B cell (primary cell): ENCODE results near the gene GUCY2F. TPM values are rescaled to one million over a fixed set of nuclear protein-coding genes. Genes with fewer than 3 reads are reported as not detected.

ENCODE experiments used
- ATAC-seq: fragments of 200-7000 bp; cut with Tn5 transposase; one replicate; pipeline ENCODE4 v1.10.0; 2021; ENCODE audit warnings: low read depth, mild to moderate bottlenecking, moderate number of reproducible peaks, moderate library complexity
- CTCF ChIA-PET: fragments of 350-600 bp; sonication (Branson Sonifier 250); formaldehyde crosslinking; loops from one replicate; lab custom pipeline; 2021; ENCODE audit warnings: antibody characterized with exemption, inconsistent platforms; lab: Charles Lee
- POLR2A ChIA-PET: fragments of 350-600 bp; sonication (Branson Sonifier 250); formaldehyde crosslinking; loops from one replicate; lab custom pipeline; 2021; ENCODE audit warnings: antibody characterized with exemption; lab: Charles Lee
- DNase-seq: peaks from one replicate; pipeline ENCODE4 v3.0.0; 2013
- H2AFZ ChIP-seq: 2 replicates; pipeline ENCODE4 v1.6.1; 2012; ENCODE audit warnings: mild to moderate bottlenecking, low read depth, low read length; ENCODE audit not compliant: insufficient read depth, poor library complexity, severe bottlenecking
- H3K27ac ChIP-seq, 2 donors: 1 replicate in 1 of 2; 2 replicates in 1 of 2; pipeline ENCODE4 v1.5.1; 2012 to 2013; ENCODE audit warnings: low read length in 2 of 2, mild to moderate bottlenecking in 2 of 2, moderate library complexity in 1 of 2
- H3K27me3 ChIP-seq, 4 experiments: fragments of 200-600 bp in 1 of 4; sonication (generic) in 1 of 4; replicated peaks in 1 of 4; 1 replicate in 2 of 4; 2 replicates in 2 of 4; pipeline versions ENCODE4 v1.6.1 to v1.7.0; 2013 to 2016; ENCODE audit warnings: low read length in 3 of 4, mild to moderate bottlenecking in 2 of 4, mixed read lengths in 1 of 4, moderate library complexity in 1 of 4; ENCODE audit not compliant: insufficient read depth in 4 of 4, control insufficient read depth in 3 of 4; ENCODE audit errors: control extremely low read depth in 1 of 4
- H3K36me3 ChIP-seq, 2 experiments: replicated peaks in 1 of 2; 1 replicate in 1 of 2; 2 replicates in 1 of 2; pipeline versions ENCODE4 v1.6.1 to v1.7.1; 2013; ENCODE audit warnings: low read length in 1 of 2; ENCODE audit not compliant: insufficient read depth in 2 of 2, control insufficient read depth in 1 of 2; ENCODE audit errors: control extremely low read depth in 1 of 2, extremely low read depth in 1 of 2
- H3K4me1 ChIP-seq, 2 donors: fragments of 200-600 bp in 1 of 2; sonication (generic) in 1 of 2; 1 replicate in 1 of 2; 2 replicates in 1 of 2; pipeline versions ENCODE4 v1.5.1 to v1.6.1; 2013 to 2017; ENCODE audit warnings: low read length in 2 of 2; ENCODE audit not compliant: control insufficient read depth in 2 of 2, insufficient read depth in 2 of 2
- H3K4me2 ChIP-seq: replicated peaks from 2 replicates; pipeline ENCODE3; 2012; ENCODE audit warnings: mild to moderate bottlenecking, low read depth, low read length; ENCODE audit not compliant: poor library complexity, severe bottlenecking
- H3K4me3 ChIP-seq, 5 experiments: fragments of 200-600 bp in 1 of 5; sonication (generic) in 1 of 5; 1 replicate in 3 of 5; 2 replicates in 2 of 5; pipeline versions ENCODE4 v1.5.1 to v1.7.0; 2011 to 2016; ENCODE audit warnings: low read length in 4 of 5, mild to moderate bottlenecking in 4 of 5, low read depth in 2 of 5, control low read depth in 1 of 5, moderate library complexity in 1 of 5; ENCODE audit not compliant: insufficient read depth in 1 of 5; ENCODE audit errors: control extremely low read depth in 1 of 5, extremely low read depth in 1 of 5
- H3K79me2 ChIP-seq: fragments of 200-600 bp; sonication (generic); one replicate; pipeline ENCODE4 v1.6.0; 2016; ENCODE audit warnings: low read length; ENCODE audit not compliant: control insufficient read depth, insufficient read depth
- H3K9ac ChIP-seq: fragments of 200-600 bp; sonication (generic); 2 replicates; pipeline ENCODE4 v1.6.1; 2017; ENCODE audit warnings: mild to moderate bottlenecking, low read length, moderate library complexity
- H3K9me3 ChIP-seq, 3 donors: one replicate each; pipeline versions ENCODE4 v1.6.1 to v1.7.1; 2013; ENCODE audit warnings: low read length in 2 of 3; ENCODE audit not compliant: control insufficient read depth in 2 of 3, insufficient read depth in 1 of 3; ENCODE audit errors: control extremely low read depth in 1 of 3
- H4K20me1 ChIP-seq: 2 replicates; pipeline ENCODE4 v1.6.0; 2012; ENCODE audit warnings: mild to moderate bottlenecking, low read length; ENCODE audit not compliant: insufficient read depth, control insufficient read depth, poor library complexity, severe bottlenecking
- H3K27ac Mint-ChIP-seq: one replicate; pipeline ENCODE4 v1.8.0; 2021; ENCODE audit warnings: mixed read lengths
- H3K27me3 Mint-ChIP-seq: one replicate; pipeline ENCODE4 v1.8.0; 2021; ENCODE audit warnings: mixed read lengths
- H3K4me1 Mint-ChIP-seq: one replicate; pipeline ENCODE4 v1.8.0; 2021; ENCODE audit warnings: mixed read lengths
- H3K4me3 Mint-ChIP-seq: one replicate; pipeline ENCODE4 v1.8.0; 2021; ENCODE audit warnings: mixed read lengths
- H3K9me3 Mint-ChIP-seq: one replicate; pipeline ENCODE4 v1.8.0; 2022; ENCODE audit warnings: mixed read lengths; ENCODE audit not compliant: insufficient read depth
- EZH2 ChIP-seq: IDR thresholded peaks from 2 replicates; pipeline ENCODE4 v1.6.1; 2012; ENCODE audit warnings: borderline replicate concordance, low read depth, mild to moderate bottlenecking, moderate library complexity, low read length; ENCODE audit not compliant: insufficient read depth, poor library complexity, severe bottlenecking
- WGBS: methylation state at CpG from one replicate; pipeline ENCODE4 v1.1.5; 2013; ENCODE audit warnings: missing lambda C conversion rate; ENCODE audit not compliant: insufficient coverage; 5-methylcytosine and 5-hydroxymethylcytosine counted together
- intact Hi-C: fragments of 100-400 bp; cut with micrococcal nuclease; formaldehyde crosslinking; loops from one replicate; pipeline ENCODE4 v1.10.0; 2022
- polyA plus RNA-seq: library from polyadenylated mRNA; depleted of rRNA; stranded (reverse); fragments of >200 nt; gene quantifications from 2 replicates; pipeline ENCODE4 v1.2.3, GENCODE V29; 2012
- total RNA-seq, 2 donors: library from RNA; stranded (reverse); fragments of 120-200 nt in 1 of 2; gene quantifications; 1 replicate in 1 of 2; 2 replicates in 1 of 2; pipeline versions ENCODE4 v1.2.3 to v1.2.4, GENCODE V29; 2013 to 2022
- TF ChIP-seq, protein P1 (sequence below): fragments of 200-600 bp; IDR thresholded peaks from one replicate; pipeline ENCODE4 v1.8.0; 2022; ENCODE audit warnings: antibody characterized with exemption, mild to moderate bottlenecking

The GUCY2F gene
- total and polyA plus RNA-seq, 2 donors (not counting 1 experiment from before 2014, with no cell fraction given): not detected

DNA sequence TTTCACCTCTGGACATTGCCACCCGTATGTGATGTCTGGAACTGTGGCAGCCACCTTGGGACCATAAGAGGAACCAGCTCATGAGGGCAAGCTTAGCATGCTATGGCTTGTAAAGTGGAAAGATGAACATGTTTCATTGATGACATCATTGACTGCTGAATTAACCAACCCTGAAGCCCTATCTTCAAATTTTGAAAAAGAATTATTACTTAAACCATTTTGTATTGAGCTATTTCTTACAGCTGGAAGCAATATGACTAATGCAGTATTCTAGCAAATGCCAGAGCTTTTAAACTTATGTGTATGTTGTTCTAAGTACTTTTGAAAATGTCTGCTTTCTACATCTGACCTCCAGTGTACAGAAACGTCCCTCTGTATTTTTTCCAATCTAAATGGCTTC is 18.1 kb downstream of the GUCY2F start:
- WGBS: no CpG with 5 or more reads among the region's 2 CpGs
- H3K9me3 Mint-ChIP-seq: no peaks in the 10 kb centered on the region
- ChIA-PET CTCF (no interaction called here), POLR2A (no interaction called here)
- no peak overlapping the region for H3K27ac Mint-ChIP-seq
- Histone ChIP-seq H3K4me3 (no peak overlapping the region), H3K36me3 (no peaks in the 10 kb centered on the region), H3K4me2 (no peak overlapping the region), H3K27me3 (no peaks in the 10 kb centered on the region), H4K20me1 (no peaks in the 10 kb centered on the region), H3K27ac (no peak overlapping the region), H3K9me3 (no peaks in the 10 kb centered on the region), H2AFZ (no peak overlapping the region), H3K79me2 (no peaks in the 10 kb centered on the region), H3K9ac (no peak overlapping the region), H3K4me1 (no peaks in the 10 kb centered on the region)
- peaks cover 12% of the 10 kb centered on the region for H3K27me3 Mint-ChIP-seq
- H3K4me1 Mint-ChIP-seq: no peaks in the 10 kb centered on the region
- no peak overlapping the region for H3K4me3 Mint-ChIP-seq
- TF ChIP-seq EZH2: no peak
- TF ChIP-seq, protein P1, sequence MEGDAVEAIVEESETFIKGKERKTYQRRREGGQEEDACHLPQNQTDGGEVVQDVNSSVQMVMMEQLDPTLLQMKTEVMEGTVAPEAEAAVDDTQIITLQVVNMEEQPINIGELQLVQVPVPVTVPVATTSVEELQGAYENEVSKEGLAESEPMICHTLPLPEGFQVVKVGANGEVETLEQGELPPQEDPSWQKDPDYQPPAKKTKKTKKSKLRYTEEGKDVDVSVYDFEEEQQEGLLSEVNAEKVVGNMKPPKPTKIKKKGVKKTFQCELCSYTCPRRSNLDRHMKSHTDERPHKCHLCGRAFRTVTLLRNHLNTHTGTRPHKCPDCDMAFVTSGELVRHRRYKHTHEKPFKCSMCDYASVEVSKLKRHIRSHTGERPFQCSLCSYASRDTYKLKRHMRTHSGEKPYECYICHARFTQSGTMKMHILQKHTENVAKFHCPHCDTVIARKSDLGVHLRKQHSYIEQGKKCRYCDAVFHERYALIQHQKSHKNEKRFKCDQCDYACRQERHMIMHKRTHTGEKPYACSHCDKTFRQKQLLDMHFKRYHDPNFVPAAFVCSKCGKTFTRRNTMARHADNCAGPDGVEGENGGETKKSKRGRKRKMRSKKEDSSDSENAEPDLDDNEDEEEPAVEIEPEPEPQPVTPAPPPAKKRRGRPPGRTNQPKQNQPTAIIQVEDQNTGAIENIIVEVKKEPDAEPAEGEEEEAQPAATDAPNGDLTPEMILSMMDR: no peak
- intact Hi-C loops: no loop called here
- DNase-seq (no peak), ATAC-seq (no peak)

DNA sequence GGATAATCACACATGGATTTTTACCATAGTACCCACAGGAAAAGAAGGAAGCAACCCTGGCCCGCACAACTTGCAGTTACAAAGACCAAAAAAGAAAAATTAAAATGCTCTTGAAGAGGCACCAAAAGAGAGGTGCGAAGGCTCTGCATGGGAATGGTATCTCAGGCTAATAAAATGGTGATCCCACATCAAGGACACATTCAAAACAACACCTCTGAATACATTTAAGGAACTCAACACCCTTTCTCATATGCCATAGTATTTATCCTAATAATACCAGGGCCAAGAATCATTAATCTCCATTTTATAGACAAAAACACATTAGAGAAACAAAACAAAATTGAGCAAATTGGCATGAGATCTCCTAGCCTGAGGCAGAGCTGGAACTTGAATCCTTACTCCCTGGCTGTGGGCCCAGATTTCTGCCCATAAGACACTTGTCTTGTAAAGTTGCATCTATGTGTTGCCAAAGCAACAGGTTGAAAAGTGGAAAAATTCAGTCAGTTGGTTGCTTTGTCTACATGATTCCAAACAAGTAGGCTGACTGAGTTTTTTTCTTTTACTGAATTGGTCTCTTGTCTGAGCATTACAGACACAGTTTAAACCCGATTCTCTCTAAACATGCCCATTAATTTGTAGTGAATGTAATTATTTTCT is 33.5 kb downstream of the GUCY2F start:
- ChIA-PET CTCF (no interaction called here), POLR2A (no interaction called here)
- Mint-ChIP-seq H3K4me3 (no peak overlapping the region), H3K27ac (no peak overlapping the region), H3K27me3 (no peaks in the 10 kb centered on the region), H3K4me1 (no peaks in the 10 kb centered on the region), H3K9me3 (no peaks in the 10 kb centered on the region)
- H3K27me3 ChIP-seq: no peaks in the 10 kb centered on the region
- H3K79me2 ChIP-seq: no peaks in the 10 kb centered on the region
- DNase-seq (no peak), ATAC-seq (no peak)
- no peak overlapping the region for H3K9ac ChIP-seq
- H4K20me1 ChIP-seq: no peaks in the 10 kb centered on the region
- no peak overlapping the region for H2AFZ ChIP-seq
- no peak overlapping the region for H3K27ac ChIP-seq
- no peaks in the 10 kb centered on the region for H3K36me3 ChIP-seq
- H3K4me3 ChIP-seq: no peak overlapping the region
- no peaks in the 10 kb centered on the region for H3K9me3 ChIP-seq
- intact Hi-C loops: no loop called here
- H3K4me1 ChIP-seq: no peaks in the 10 kb centered on the region
- WGBS: no CpG with 5 or more reads among the region's 3 CpGs
- TF ChIP-seq EZH2: no peak
- TF ChIP-seq, protein P1: no peak
- no peak overlapping the region for H3K4me2 ChIP-seq
